GM19455 (cell line): Measurements from ENCODE around the gene OMG.
"Not testable (repeated sequence)": the region's sequence is repeated elsewhere in the genome, so short reads cannot be mapped to it uniquely, and the experiment has no call there.

Source experiments
- ATAC-seq: cut with Tn5 transposase; IDR thresholded peaks from one replicate; pipeline ENCODE4 v1.9.1; 2021; ENCODE audit not compliant: unreplicated experiment

OMG gene, protein sequence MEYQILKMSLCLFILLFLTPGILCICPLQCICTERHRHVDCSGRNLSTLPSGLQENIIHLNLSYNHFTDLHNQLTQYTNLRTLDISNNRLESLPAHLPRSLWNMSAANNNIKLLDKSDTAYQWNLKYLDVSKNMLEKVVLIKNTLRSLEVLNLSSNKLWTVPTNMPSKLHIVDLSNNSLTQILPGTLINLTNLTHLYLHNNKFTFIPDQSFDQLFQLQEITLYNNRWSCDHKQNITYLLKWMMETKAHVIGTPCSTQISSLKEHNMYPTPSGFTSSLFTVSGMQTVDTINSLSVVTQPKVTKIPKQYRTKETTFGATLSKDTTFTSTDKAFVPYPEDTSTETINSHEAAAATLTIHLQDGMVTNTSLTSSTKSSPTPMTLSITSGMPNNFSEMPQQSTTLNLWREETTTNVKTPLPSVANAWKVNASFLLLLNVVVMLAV

GRCh38 chr17:31297090-31297489, at the start of gene OMG:
Gene OMG (minus strand): TSS chr17:31297239. CDS start chr17:31296331, 908 bp downstream.
- no peak for ATAC-seq

DNA sequence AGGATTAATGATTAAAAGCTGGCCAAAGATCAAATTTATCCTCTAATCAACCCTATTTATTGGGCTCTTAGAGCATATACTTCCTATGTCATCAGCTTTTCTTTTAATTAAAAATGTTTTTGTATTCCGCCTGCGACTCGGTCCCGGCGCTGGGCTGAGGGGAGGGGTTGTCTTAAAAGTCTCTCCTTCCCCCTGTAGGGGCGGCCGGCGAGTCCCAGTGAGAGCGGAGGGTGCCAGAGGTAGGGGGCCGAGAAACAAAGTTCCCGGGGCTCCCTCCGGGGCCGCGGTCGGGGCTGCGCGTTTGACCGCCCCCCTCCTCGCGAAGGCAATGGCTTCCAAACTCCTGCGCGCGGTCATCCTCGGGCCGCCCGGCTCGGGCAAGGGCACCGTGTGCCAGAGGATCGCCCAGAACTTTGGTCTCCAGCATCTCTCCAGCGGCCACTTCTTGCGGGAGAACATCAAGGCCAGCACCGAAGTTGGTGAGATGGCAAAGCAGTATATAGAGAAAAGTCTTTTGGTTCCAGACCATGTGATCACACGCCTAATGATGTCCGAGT, 48.2 kb upstream of the OMG start:
- not testable (repeated sequence) for ATAC-seq

GRCh38 chr17:31339906-31340661, 43.0 kb upstream of the OMG start:
- no peak for ATAC-seq

DNA sequence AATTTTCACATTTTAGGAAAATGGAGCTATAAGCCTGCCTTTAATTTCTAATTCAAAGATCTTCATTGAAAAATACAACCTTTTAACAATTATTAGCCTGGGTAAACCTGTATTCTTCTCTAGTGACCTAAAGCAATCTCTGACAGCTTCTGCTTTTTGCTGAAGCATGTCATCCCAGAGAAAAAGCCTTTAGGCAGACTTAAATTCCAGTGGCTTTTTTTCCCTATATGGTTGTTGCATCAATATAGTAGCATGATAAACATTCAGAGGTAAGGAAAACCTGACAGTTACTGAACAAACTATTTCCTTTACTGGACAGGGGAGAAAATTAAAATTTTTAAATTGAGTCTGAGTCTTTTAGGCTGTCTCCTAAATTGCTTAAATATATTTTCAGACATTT, 32.2 kb upstream of the OMG start:
- no peak for ATAC-seq

GRCh38 chr17:31328160-31328535, 31.1 kb upstream of the OMG start:
- ATAC-seq: no peak

- no peak for ATAC-seq
These were observed 30.6 kb upstream of the OMG start for GRCh38 chr17:31327534-31328159.

DNA sequence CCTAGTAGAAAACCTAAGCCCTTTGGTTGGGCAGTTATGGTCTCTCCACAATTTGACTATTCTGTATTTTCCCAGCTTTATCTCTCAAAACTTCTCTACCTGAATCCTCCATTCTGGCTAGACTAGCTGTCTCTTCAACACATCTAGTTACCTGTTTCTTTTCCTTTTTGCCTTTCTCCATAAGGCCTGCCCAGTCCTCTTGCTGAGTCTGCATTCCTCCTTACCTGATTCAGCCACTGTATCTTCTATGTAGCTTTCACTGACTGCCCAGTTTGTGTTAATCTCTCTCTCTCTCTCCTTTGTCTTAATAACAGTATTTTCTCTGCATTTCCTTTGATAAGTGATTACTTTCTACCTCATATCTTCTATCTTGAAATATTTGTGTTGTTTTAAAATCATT, 26.5 kb upstream of the OMG start:
- no peak for ATAC-seq

DNA sequence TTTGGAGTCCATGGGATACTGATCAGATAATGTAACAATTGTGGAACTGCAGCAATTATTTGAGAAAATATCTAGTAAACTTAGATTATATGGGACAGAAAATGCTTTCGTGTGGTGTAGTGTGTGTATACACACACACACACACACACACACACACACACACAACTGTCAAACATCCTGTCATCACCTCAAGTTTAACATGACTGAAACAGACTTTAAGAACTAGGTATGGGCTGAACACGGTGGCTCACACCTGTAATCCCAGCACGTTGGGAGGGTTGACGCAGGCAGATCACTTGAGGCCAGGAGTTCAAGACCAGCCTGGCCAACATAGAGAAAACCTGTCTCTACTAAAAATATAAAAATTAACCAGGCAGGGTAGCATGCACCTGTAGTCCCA, 24.9 kb upstream of the OMG start:
- no peak for ATAC-seq

DNA sequence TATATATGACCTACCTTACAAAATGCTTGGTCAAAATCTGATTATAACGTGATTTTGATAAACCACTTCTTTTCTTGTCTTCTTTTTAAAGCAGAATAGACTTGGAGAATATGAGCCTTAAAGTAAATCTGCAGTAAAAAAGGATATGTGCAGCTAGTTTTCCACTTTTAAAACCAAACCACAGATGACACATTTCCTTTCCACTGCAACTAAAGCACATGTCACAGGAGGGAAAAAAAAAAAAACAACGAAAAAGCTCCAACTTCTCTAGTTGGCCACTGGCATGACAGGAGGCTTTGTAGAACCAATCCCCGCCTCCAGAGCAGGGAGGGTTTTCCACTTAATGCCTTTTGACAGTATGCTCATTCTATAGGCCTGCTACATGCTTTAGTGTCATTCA, 24.4 kb upstream of the OMG start, which contains the start of gene EVI2A:
EVI2A (minus strand) TSS at position 142 of the 400 bp plus-strand sequence. CDS start 2,609 bp downstream, outside the sequence.
- ATAC-seq: no peak

DNA sequence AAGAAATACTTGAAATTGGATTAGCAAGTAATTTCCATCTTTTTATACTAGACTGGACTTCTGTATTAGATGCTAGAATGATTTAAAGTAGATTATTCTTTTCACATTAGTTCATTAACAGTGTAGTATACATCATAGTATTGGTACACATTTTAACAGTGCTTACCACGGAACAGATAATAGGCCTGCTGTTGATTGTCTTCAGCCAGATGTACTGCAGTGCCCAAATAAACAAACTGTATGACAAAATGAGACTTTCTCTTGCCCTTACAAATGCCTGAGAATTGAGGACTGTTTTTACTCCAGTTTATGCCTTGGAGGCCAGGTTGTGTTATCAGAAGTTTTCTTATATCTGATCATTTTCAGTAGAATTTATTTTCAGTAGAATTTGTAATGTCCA, 23.8 kb upstream of the OMG start:
- ATAC-seq: no peak

DNA sequence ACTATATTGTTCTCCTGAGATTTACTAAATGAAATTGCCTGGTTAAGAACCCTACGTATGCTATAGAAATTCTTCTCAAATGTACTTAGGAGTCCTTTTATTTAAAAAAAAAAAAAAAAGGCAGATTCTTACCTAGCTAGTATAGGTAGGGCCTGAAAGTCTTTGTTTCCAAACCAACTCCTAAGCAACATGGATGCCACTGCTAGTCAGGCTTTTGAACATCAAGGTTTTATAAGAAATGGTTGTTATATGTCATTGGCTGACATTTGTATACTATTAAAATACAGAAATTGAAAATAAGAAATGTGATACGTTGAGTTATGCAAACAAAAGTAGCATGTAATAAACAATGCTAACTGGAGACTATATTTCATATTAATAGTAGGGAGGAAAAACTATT, 23.2 kb upstream of the OMG start:
- ATAC-seq: no peak

DNA sequence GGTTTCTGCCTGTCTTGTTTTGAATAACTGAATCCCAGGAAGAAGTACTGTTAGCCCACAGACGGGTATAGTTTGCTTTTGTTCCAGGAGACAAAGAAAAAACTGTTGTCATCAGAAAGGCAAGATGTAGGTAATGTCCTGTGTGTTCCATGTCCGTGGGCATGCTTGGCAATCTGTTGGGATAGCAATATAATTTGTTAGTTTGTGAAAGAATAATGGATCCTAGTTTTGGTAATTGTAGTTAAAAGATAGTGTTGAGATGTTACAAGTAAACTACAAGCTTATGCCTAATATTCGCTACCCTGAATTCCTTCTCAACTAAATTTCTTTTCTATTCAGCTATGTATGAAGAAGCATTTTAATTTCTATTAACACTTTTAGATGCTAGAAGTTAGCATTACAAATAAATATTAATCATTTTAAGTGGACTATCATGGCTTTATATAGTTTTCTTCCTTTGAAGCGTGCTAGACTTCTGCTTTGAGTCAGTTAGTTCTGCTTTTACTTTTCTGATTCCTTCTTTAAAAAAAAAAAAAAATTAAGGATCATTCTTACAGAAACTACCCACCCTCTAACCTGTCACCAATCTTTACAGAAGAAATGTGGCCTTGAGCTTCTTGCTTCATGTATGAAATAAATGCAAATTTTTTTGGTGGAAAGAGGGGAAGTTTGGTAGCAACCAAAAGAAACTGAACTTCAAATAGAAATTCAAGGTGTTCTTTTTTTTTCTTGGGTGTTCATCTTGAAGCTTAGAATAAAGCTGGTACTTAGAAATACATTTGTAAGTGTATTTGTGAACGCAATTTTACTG, 22.0 kb upstream of the OMG start:
- no peak for ATAC-seq

- ATAC-seq: peak; percentile 38
These were observed 21.3 kb upstream of the OMG start for GRCh38 chr17:31318298-31318801.

DNA sequence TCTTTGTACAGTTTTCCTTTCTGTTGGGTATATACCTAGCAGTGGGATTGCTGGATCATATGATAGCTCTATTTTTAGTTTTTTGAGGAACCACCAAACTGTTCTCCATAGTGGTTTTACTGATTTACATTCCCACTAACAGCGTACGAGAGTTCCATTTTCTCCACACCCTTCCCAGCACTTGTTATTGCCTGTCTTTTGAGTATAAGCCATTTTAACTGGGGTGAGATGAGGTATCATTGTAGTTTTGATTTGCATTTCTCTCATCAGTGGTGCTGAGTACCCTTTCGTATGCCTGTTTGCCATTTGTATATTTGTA, 17.7 kb upstream of the OMG start:
- ATAC-seq: no peak

DNA sequence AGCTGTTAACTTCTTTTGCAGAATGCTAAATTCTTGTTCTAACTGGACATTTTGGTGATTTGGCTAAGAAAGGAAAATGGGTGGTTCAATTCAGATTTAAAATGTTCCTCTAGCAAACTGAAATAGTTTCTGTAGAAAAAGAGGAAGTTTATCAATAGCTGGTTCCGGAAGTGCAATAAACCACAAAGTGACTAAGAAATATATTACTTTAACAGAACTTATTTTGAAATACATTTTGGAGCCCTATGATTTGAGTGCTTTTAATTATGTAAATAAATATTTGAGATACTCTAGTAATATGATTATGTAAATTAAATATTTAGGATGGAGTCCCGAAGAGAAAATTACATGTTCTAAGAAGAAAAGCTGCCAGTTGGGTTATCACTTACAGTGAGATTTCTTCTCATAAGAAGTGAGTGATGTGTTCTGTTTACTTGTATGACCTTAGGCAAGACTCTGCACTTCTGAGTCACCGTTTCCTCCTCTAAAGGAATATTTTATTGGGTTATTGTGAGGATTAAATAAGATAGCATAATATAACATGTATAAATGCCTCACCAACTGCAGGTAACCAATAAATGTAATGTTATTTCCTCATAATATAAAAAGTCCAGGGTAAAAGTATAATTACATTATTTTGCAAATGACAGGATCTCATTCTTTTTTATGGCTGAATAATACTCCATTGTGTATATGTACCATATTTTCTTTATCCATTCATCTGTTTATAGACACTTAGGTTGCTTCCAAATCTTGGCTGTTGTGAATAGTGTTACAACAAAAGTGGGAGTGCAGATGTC, 17.1 kb upstream of the OMG start, which contains the start of gene EVI2B:
EVI2B (minus strand) TSS at position 73 of the 800 bp plus-strand sequence. CDS start 8,445 bp downstream, outside the sequence.
- no peak for ATAC-seq

- not testable (repeated sequence) for ATAC-seq
These were observed 15.2 kb upstream of the OMG start for GRCh38 chr17:31312223-31312622.

GRCh38 chr17:31311526-31311925, 14.5 kb upstream of the OMG start:
- no peak for ATAC-seq

- ATAC-seq: no peak
These were observed 13.8 kb upstream of the OMG start for GRCh38 chr17:31310886-31311285.

DNA sequence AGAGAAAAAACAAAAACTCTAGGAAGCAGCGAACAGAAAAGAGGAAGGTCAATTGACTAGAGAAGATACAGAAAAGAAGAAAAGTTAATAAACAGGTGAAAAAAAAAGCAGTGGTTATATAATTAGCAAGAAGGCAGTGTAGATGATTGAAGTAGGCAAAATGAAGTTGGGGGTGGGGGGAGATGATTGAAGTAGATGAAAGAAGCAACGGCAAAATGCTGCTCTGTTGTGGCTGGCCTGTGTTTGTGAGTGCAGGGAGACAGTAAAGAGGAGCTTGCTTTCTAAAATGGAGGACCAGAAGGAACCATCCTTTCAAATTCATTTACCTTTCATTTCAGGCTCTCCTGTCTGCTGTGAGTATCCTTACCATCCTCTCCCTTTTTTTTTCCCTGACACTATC, 13.2 kb upstream of the OMG start:
- no peak for ATAC-seq

GRCh38 chr17:31309556-31309955, 12.5 kb upstream of the OMG start:
- no peak for ATAC-seq
